GM06990 (cell line): ENCODE measurements around the gene S100Z.

Experiments
- DNase-seq: peaks from one replicate; pipeline ENCODE4 v3.0.0-alpha.2; 2011; ENCODE audit not compliant: insufficient read length; ENCODE audit errors: extremely low read depth
- H3K27me3 ChIP-seq: replicated peaks from 2 replicates; pipeline ENCODE4 v1.6.0; 2011; ENCODE audit warnings: low read length; ENCODE audit not compliant: control insufficient read depth, insufficient read depth
- H3K36me3 ChIP-seq: 2 replicates; pipeline ENCODE4 v1.5.1; 2011; ENCODE audit warnings: low read length; ENCODE audit not compliant: control insufficient read depth, insufficient read depth
- H3K4me3 ChIP-seq: replicated peaks from 2 replicates; pipeline ENCODE4 v1.5.1; 2011; ENCODE audit warnings: low read depth, mild to moderate bottlenecking, control low read depth, low read length
- CTCF ChIP-seq: IDR thresholded peaks from 2 replicates; pipeline ENCODE4 v1.5.1; 2011; ENCODE audit warnings: low read length, control low read depth, mild to moderate bottlenecking, inconsistent platforms; ENCODE audit not compliant: insufficient read depth, poor library complexity, severe bottlenecking

Gene S100Z

GRCh38 chr5:76836181-76836580 lies 13.6 kb upstream of the S100Z start:
- TF ChIP-seq CTCF: no peak
- Histone ChIP-seq H3K36me3 (no peaks in the 10 kb centered on the region), H3K27me3 (no peaks in the 10 kb centered on the region), H3K4me3 (no peak overlapping the region)
- DNase-seq: no peak

GRCh38 chr5:76836585-76836984 lies 13.2 kb upstream of the S100Z start:
- no peak overlapping the region for H3K4me3 ChIP-seq
- no peak for TF ChIP-seq CTCF
- no peaks in the 10 kb centered on the region for H3K36me3 ChIP-seq
- H3K27me3 ChIP-seq: no peaks in the 10 kb centered on the region
- DNase-seq: no peak

- Histone ChIP-seq H3K36me3 (no peaks in the 10 kb centered on the region), H3K4me3 (no peak overlapping the region), H3K27me3 (no peaks in the 10 kb centered on the region)
- no peak for DNase-seq
- no peak for TF ChIP-seq CTCF
Measured at GRCh38 chr5:76838481-76839261, 11.1 kb upstream of the S100Z start.

GRCh38 chr5:76841361-76841760 lies 8.5 kb upstream of the S100Z start:
- Histone ChIP-seq H3K36me3 (no peaks in the 10 kb centered on the region), H3K4me3 (no peak overlapping the region), H3K27me3 (no peaks in the 10 kb centered on the region)
- TF ChIP-seq CTCF: no peak
- DNase-seq: no peak

GRCh38 chr5:76845890-76846289 lies 3.9 kb upstream of the S100Z start:
- no peak for TF ChIP-seq CTCF
- Histone ChIP-seq H3K27me3 (no peaks in the 10 kb centered on the region), H3K36me3 (no peaks in the 10 kb centered on the region), H3K4me3 (no peak overlapping the region)
- no peak for DNase-seq
